ENCODE measurements around the gene RFFL. TPM values are rescaled to one million over a fixed set of nuclear protein-coding genes. Genes with fewer than 3 reads are reported as not detected.

The RFFL gene
- polyA plus RNA-seq, 1 experiment, result 10.6 TPM

GRCh38 chr17:34961093-34961911, 102.2 kb downstream of the RFFL start, which contains the start of the genes CCT6B and ZNF830:
CCT6B (minus strand) TSS chr17:34961460; CDS start chr17:34961393, 67 bp downstream.
ZNF830 (plus strand) TSS chr17:34961540; CDS start chr17:34961567, 27 bp downstream.
- CTCF ChIA-PET, result interaction anchor here (1.3 kb wide), 1 partner anchor 8 kb away, joined by 3 read pairs; no protein-coding TSS in a partner anchor
- H3K4me3 ChIP-seq (ENCODE audit: low read depth, low read length), result peak within 1 kb of the TSS; percentile 77
- no peak for TF ChIP-seq CTCF (IDR thresholded peaks at IDR 0.05; ENCODE audit: insufficient read depth, low read depth, low read length)
- 0 out of 2 replicates have a peak, but pooled peaks cover 1% of the 10 kb centered on the region for H3K36me3 ChIP-seq (ENCODE audit: control insufficient read depth, insufficient read depth, low read length)
- H3K27me3 ChIP-seq (ENCODE audit: control insufficient read depth, insufficient read depth, low read length), result no peaks in the 10 kb centered on the region
- POLR2A ChIA-PET, result interaction anchor here (0.7 to 1.0 kb wide), 3 partner anchors 20 to 711 kb away, joined by 3 to 4 read pairs (median 3); no protein-coding TSS in a partner anchor
- DNase-seq (ENCODE audit: low read depth), result peak; percentile 67

- H3K27me3 ChIP-seq (ENCODE audit: control insufficient read depth, insufficient read depth, low read length), result no peaks in the 10 kb centered on the region
- ChIA-PET POLR2A (no interaction called here), CTCF (no interaction called here)
- H3K36me3 ChIP-seq (ENCODE audit: control insufficient read depth, insufficient read depth, low read length), result no peaks in the 10 kb centered on the region
- H3K4me3 ChIP-seq (ENCODE audit: low read depth, low read length), result no peak overlapping the region
- DNase-seq (ENCODE audit: low read depth), result no peak
- no peak for TF ChIP-seq CTCF (IDR thresholded peaks at IDR 0.05; ENCODE audit: insufficient read depth, low read depth, low read length)
Measured at GRCh38 chr17:34958438-34958837, 105.1 kb downstream of the RFFL start.

Small RNA genes within 50 kb of the gene (small RNA-seq; reads per million reads assigned to genes)
- gene AC004223.1 (ENCODE audit: insufficient read length, low read depth, low replicate concordance) (not detected), gene RNU6-840P (ENCODE audit: insufficient read length, low read depth, low replicate concordance) (not detected)

Other genes with a start within 250 kb of the RFFL start
- gene CCT6B, start 102.2 kb downstream of the RFFL start, polyA plus RNA-seq (2011; rRNA removed), result 1.4 and 2.8 TPM in 2 replicates
- 3.8 and 5.1 TPM in 2 replicates for gene ZNF830, start 102.2 kb downstream of the RFFL start, polyA plus RNA-seq (2011; rRNA removed)
- gene LIG3, start 83.2 kb downstream of the RFFL start, polyA plus RNA-seq (2011; rRNA removed), result 24.0 and 31.1 TPM in 2 replicates
- 13.1 and 16.1 TPM in 2 replicates for gene RAD51D, start 56.2 kb upstream of the RFFL start, polyA plus RNA-seq (2011; rRNA removed)
- not detected in 2 replicates for gene FNDC8, start 57.9 kb upstream of the RFFL start, polyA plus RNA-seq (2011; rRNA removed)
- gene NLE1, start 78.6 kb upstream of the RFFL start, polyA plus RNA-seq (2011; rRNA removed), result 8.1 and 14.9 TPM in 2 replicates
- gene UNC45B, start 84.1 kb upstream of the RFFL start, polyA plus RNA-seq (2011; rRNA removed), result not detected in 2 replicates
- not detected in 2 replicates for gene SLC35G3, start 130.7 kb upstream of the RFFL start, polyA plus RNA-seq (2011; rRNA removed)
- gene SLFN5, start 179.4 kb upstream of the RFFL start, polyA plus RNA-seq (2011; rRNA removed), result 32.6 and 65.3 TPM in 2 replicates

All from BJ (cell line).